ENCODE results near the gene SERTAD1. TPM values are rescaled to one million over a fixed set of nuclear protein-coding genes. Genes with fewer than 3 reads are reported as not detected.
A peak's percentile ranks its signal among the peaks of the same experiment; 100 is the strongest.

SERTAD1 gene
- total and polyA plus RNA-seq, 10 donors: 8.5 to 19.7 (median 13.0) TPM

GRCh38 chr19:40469011-40469410, 43.2 kb upstream of the SERTAD1 start:
- Histone ChIP-seq H3K36me3 (no peaks in the 10 kb centered on the region), H3K9me3 (no peaks in the 10 kb centered on the region), H3K4me3 (no peak overlapping the region), H3K27me3 (replicated peaks in 1 of 7) (peaks cover 0 to 24% (median 10%) of the 10 kb centered on the region in 7 donors), H3K4me1 (peaks cover 12 to 33% (median 32%) of the 10 kb centered on the region in 6 donors), H3K27ac (no peak overlapping the region)
- intact Hi-C loops (cut with DNase I; ENCODE audit: low total_unique reads): no loop called here
- 86 to 93% (median 89%) methylated on average over 6 of the region's 6 CpGs for WGBS, 5 donors
- TF ChIP-seq CTCF (IDR thresholded peaks at IDR 0.05 in 8 of 11, conservative IDR thresholded peaks at IDR 0.05 in 3 of 11) (no peak), POLR2AphosphoS5 (IDR thresholded peaks at IDR 0.05) (no peak), POLR2A (IDR thresholded peaks at IDR 0.05) (no peak)
- no peak for DNase-seq

GRCh38 chr19:40466985-40467734, 41.4 kb upstream of the SERTAD1 start, which contains the start of gene SPTBN4:
TSS of gene SPTBN4 (plus strand) at chr19:40467001. CDS start at chr19:40472622, 5,621 bp downstream.
- DNase-seq: peak; percentile 82
- Histone ChIP-seq H3K4me3 (peak within 1 kb of the TSS; percentile 39 to 89 (median 58)), H3K27ac (peak within 1 kb of the TSS in 7 of 8 donors; percentile 17 to 93 (median 84)), H3K36me3 (no peaks in the 10 kb centered on the region), H3K4me1 (peaks cover 12 to 51% (median 37%) of the 10 kb centered on the region in 6 donors), H3K27me3 (replicated peaks in 1 of 7) (peaks cover 0 to 24% (median 10%) of the 10 kb centered on the region in 7 donors), H3K9me3 (no peaks in the 10 kb centered on the region)
- WGBS, 5 donors: 5 to 23% (median 10%) methylated on average over 8 to 86 of the region's 87 CpGs
- TF ChIP-seq CTCF (IDR thresholded peaks at IDR 0.05 in 8 of 11, conservative IDR thresholded peaks at IDR 0.05 in 3 of 11) (no peak), POLR2AphosphoS5 (IDR thresholded peaks at IDR 0.05) (no peak), POLR2A (IDR thresholded peaks at IDR 0.05) (no peak)
- intact Hi-C loops (cut with DNase I; ENCODE audit: low total_unique reads): no loop called here

- peak; percentile 89 for DNase-seq
- WGBS, 5 donors: 9 to 18% (median 15%) methylated on average over 38 to 48 of the region's 48 CpGs
- H3K27me3 ChIP-seq (replicated peaks in 1 of 7): peaks cover 0 to 24% (median 10%) of the 10 kb centered on the region in 7 donors
- peak in 1 of 3 donors; percentile 7 for TF ChIP-seq POLR2AphosphoS5 (IDR thresholded peaks at IDR 0.05)
- TF ChIP-seq POLR2A (IDR thresholded peaks at IDR 0.05): no peak
- peak in 1 of 11 experiments; percentile 8 for TF ChIP-seq CTCF (IDR thresholded peaks at IDR 0.05 in 8 of 11, conservative IDR thresholded peaks at IDR 0.05 in 3 of 11)
- H3K4me1 ChIP-seq: peaks cover 12 to 59% (median 45%) of the 10 kb centered on the region in 6 donors
- intact Hi-C loops (cut with DNase I; ENCODE audit: low total_unique reads): no loop called here
- H3K9me3 ChIP-seq: no peaks in the 10 kb centered on the region
- no peaks in the 10 kb centered on the region for H3K36me3 ChIP-seq
- H3K27ac ChIP-seq: peak overlapping the region in 7 of 8 donors; percentile 17 to 93 (median 84)
- H3K4me3 ChIP-seq: peak overlapping the region; percentile 39 to 89 (median 58)
Observed at GRCh38 chr19:40466219-40466984, 40.6 kb upstream of the SERTAD1 start.
